GM12864 (cell line): Measurements from ENCODE around the gene DUS2.
"Not testable (repeated sequence)": the region's sequence is repeated elsewhere in the genome, so short reads cannot be mapped to it uniquely, and the experiment has no call there.

Source experiments
- DNase-seq: peaks from one replicate; pipeline ENCODE4 v3.0.0-alpha.2; 2011; ENCODE audit warnings: low read depth
- H3K4me3 ChIP-seq: 2 replicates; pipeline ENCODE4 v1.5.1; 2011; ENCODE audit warnings: mild to moderate bottlenecking, low read depth, low read length, control low read depth
- CTCF ChIP-seq: IDR thresholded peaks from 2 replicates; pipeline ENCODE4 v1.5.1; 2011; ENCODE audit warnings: low read depth, mild to moderate bottlenecking, moderate library complexity, low read length, control low read depth, inconsistent platforms; ENCODE audit errors: missing control alignments

DUS2 gene

GRCh38 chr16:68094614-68094934, 71.5 kb downstream of the DUS2 start:
- no peak for DNase-seq
- no peak for TF ChIP-seq CTCF
- no peak overlapping the region for H3K4me3 ChIP-seq

GRCh38 chr16:68096491-68096890, 73.4 kb downstream of the DUS2 start:
- TF ChIP-seq CTCF: no peak
- H3K4me3 ChIP-seq: no peak overlapping the region
- no peak for DNase-seq

- TF ChIP-seq CTCF: no peak
- H3K4me3 ChIP-seq: no peak overlapping the region
- DNase-seq: no peak
These were observed 74.0 kb downstream of the DUS2 start for GRCh38 chr16:68097088-68097487.

- no peak overlapping the region for H3K4me3 ChIP-seq
- no peak for TF ChIP-seq CTCF
- DNase-seq: no peak
These were observed 74.8 kb downstream of the DUS2 start for GRCh38 chr16:68097895-68098294.

- DNase-seq: no peak
- no peak overlapping the region for H3K4me3 ChIP-seq
- TF ChIP-seq CTCF: no peak
These were observed 77.4 kb downstream of the DUS2 start for GRCh38 chr16:68100488-68100887.

- no peak for TF ChIP-seq CTCF
- DNase-seq: no peak
- no peak overlapping the region for H3K4me3 ChIP-seq
These were observed 82.5 kb downstream of the DUS2 start for GRCh38 chr16:68105611-68106010.

- not testable (repeated sequence) for DNase-seq, H3K4me3 ChIP-seq
These were observed 84.3 kb downstream of the DUS2 start for GRCh38 chr16:68107230-68107928.

GRCh38 chr16:68109156-68109555, 86.1 kb downstream of the DUS2 start:
- not testable (repeated sequence) for H3K4me3 ChIP-seq, DNase-seq

GRCh38 chr16:68110611-68111010, 87.5 kb downstream of the DUS2 start:
- not testable (repeated sequence) for DNase-seq, H3K4me3 ChIP-seq
